Esophagus squamous epithelium (tissue), 5 donors: Measurements from ENCODE around the gene TMEM164. TPM values are rescaled to one million over a fixed set of nuclear protein-coding genes. Genes with fewer than 3 reads are reported as not detected.

Source experiments
- DNase-seq: peaks from one replicate; lab custom pipeline; 2025; lab: John Stamatoyannopoulos, UW
- H3K27ac ChIP-seq, 4 donors: fragments of 200-600 bp; sonication (generic); one replicate each; pipeline ENCODE4 v1.5.1; 2016 to 2019; ENCODE audit warnings: mild to moderate bottlenecking in 1 of 4
- H3K27me3 ChIP-seq, 4 donors: fragments of 200-600 bp; sonication (generic); 1 replicate in 3 of 4; 2 replicates in 1 of 4; pipeline versions ENCODE4 v1.5.1 to v1.6.0; 2017 to 2021; ENCODE audit warnings: antibody characterized with exemption in 1 of 4
- H3K36me3 ChIP-seq, 3 donors: fragments of 200-600 bp; sonication (generic); one replicate each; pipeline ENCODE4 v1.5.1; 2016 to 2019
- H3K4me1 ChIP-seq, 3 donors: fragments of 200-600 bp; sonication (generic); one replicate each; pipeline ENCODE4 v1.5.1; 2017 to 2019
- H3K4me3 ChIP-seq, 4 donors: fragments of 200-600 bp; sonication (generic); 1 replicate in 3 of 4; 2 replicates in 1 of 4; pipeline ENCODE4 v1.5.1; 2016 to 2019; ENCODE audit warnings: mild to moderate bottlenecking in 2 of 4, moderate library complexity in 1 of 4
- H3K9me3 ChIP-seq, 3 donors: fragments of 200-600 bp; sonication (generic); one replicate each; pipeline ENCODE4 v1.5.1; 2016 to 2019
- POLR2A ChIP-seq, 4 donors: fragments of 450-650 bp; IDR thresholded peaks; one replicate each; pipeline ENCODE4 v1.6.1; 2017; ENCODE audit warnings: antibody characterized with exemption in 4 of 4, mild to moderate bottlenecking in 4 of 4, moderate library complexity in 3 of 4
- WGBS, 2 donors: methylation state at CpG; one replicate each; pipeline ENCODE4 v1.1.5; 2018; 5-methylcytosine and 5-hydroxymethylcytosine counted together
- intact Hi-C: fragments of 100-400 bp; cut with DNase I; formaldehyde crosslinking; loops from one replicate; pipeline ENCODE4 v1.15.0; 2022
- total RNA-seq, 4 donors: library from RNA; depleted of rRNA; stranded (reverse); fragments of >200 nt; gene quantifications; one replicate each; pipeline ENCODE4 v1.1.0, GENCODE V29; 2016
- TF ChIP-seq, protein P1 (sequence below), 6 experiments: fragments of 450-650 bp in 4 of 6; fragments of 200-600 bp in 2 of 6; sonication (generic) in 2 of 6; IDR thresholded peaks; one replicate each; pipeline ENCODE4 v1.5.1; 2016 to 2019; ENCODE audit warnings: antibody characterized with exemption in 6 of 6, mild to moderate bottlenecking in 4 of 6, moderate library complexity in 4 of 6
- donor health status: DM: yes; HTN: yes; CAD: no.

The TMEM164 gene
- total RNA-seq, 4 donors from 2014 or later: 18.5 to 27.3 (median 23.6) TPM

DNA sequence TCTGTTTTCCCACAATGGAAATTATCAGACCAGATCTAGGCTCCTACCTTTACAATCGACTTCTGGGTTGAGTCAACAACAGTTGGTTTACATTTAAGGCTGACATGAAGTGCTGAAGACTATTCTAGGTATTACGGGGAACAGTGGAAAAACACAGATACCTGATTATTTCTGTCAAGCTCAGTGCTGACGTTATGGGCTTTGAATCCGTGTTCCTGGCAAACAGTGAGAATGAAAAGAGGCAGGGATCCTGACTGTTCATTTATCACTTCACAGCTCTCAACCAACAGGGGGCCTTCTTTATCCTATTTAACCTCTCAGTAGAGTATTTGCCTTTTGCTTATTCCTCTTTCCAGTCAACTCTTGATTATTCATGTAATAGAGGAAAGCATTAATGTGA is 43.1 kb downstream of the TMEM164 start:
- DNase-seq: no peak
- H3K36me3 ChIP-seq: no peaks in the 10 kb centered on the region
- H3K27me3 ChIP-seq: no peaks in the 10 kb centered on the region
- H3K9me3 ChIP-seq: no peaks in the 10 kb centered on the region
- no peak overlapping the region for H3K4me3 ChIP-seq
- H3K4me1 ChIP-seq: no peaks in the 10 kb centered on the region
- intact Hi-C loops: no loop called here
- TF ChIP-seq POLR2A (IDR thresholded peaks at IDR 0.05): no peak
- TF ChIP-seq, protein P1, sequence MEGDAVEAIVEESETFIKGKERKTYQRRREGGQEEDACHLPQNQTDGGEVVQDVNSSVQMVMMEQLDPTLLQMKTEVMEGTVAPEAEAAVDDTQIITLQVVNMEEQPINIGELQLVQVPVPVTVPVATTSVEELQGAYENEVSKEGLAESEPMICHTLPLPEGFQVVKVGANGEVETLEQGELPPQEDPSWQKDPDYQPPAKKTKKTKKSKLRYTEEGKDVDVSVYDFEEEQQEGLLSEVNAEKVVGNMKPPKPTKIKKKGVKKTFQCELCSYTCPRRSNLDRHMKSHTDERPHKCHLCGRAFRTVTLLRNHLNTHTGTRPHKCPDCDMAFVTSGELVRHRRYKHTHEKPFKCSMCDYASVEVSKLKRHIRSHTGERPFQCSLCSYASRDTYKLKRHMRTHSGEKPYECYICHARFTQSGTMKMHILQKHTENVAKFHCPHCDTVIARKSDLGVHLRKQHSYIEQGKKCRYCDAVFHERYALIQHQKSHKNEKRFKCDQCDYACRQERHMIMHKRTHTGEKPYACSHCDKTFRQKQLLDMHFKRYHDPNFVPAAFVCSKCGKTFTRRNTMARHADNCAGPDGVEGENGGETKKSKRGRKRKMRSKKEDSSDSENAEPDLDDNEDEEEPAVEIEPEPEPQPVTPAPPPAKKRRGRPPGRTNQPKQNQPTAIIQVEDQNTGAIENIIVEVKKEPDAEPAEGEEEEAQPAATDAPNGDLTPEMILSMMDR (IDR thresholded peaks at IDR 0.05): no peak
- no peak overlapping the region for H3K27ac ChIP-seq
- 58 to 69% methylated on average over 4 of the region's 4 CpGs for WGBS, 2 donors

DNA sequence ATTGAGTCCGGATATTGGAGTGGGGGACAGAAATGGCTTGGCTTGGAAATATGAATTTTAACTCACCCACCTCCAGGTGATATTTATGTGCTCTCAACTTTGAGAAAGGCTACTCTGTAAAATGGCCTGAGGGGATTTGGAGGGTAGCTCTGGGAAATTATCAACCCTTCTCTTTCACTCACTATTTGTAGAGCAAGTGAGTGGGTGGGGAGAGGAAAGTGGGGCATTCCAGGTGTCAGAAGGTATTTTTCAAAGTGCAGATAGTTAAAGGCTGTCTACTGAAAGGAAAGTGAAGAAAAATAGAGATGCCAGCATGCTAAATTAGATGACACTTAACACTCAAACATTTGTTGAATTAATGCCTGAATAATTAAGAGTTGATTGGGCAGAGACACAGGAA is 44.1 kb downstream of the TMEM164 start:
- Histone ChIP-seq H3K27me3 (no peaks in the 10 kb centered on the region), H3K36me3 (no peaks in the 10 kb centered on the region), H3K27ac (no peak overlapping the region), H3K4me3 (no peak overlapping the region), H3K4me1 (no peaks in the 10 kb centered on the region), H3K9me3 (no peaks in the 10 kb centered on the region)
- intact Hi-C loops: no loop called here
- TF ChIP-seq POLR2A (IDR thresholded peaks at IDR 0.05): no peak
- TF ChIP-seq, protein P1 (IDR thresholded peaks at IDR 0.05): no peak
- no peak for DNase-seq
- 75 to 100% methylated on average over 1 of the region's 1 CpG for WGBS, 2 donors

DNA sequence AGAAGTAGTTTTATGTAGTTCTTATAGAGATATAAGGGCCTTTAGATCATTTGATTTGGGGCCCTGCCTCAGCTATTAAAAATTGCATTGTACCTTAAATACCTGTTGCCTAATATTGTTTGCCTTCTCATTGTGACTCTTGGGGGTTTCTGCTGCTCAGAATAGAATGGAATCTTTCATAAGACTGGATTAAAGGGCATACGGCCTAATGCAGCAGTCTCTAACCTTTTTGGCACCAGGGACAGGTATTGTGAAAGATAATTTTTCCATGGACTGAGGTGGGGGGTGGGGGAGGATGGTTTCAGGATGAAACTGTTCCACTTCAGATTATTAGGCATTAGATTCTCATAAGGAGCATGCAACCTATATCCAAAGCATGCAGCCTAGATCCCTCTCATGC is 46.2 kb downstream of the TMEM164 start:
- no peak for DNase-seq
- WGBS, 2 donors: 38 to 60% methylated on average over 1 of the region's 1 CpG
- Histone ChIP-seq H3K4me1 (no peaks in the 10 kb centered on the region), H3K36me3 (peaks cover 0 to under 1% (median 0%) of the 10 kb centered on the region in 3 donors), H3K9me3 (no peaks in the 10 kb centered on the region), H3K27me3 (no peaks in the 10 kb centered on the region), H3K27ac (no peak overlapping the region), H3K4me3 (no peak overlapping the region)
- intact Hi-C loops: no loop called here
- TF ChIP-seq, protein P1 (IDR thresholded peaks at IDR 0.05): no peak
- no peak for TF ChIP-seq POLR2A (IDR thresholded peaks at IDR 0.05)

DNA sequence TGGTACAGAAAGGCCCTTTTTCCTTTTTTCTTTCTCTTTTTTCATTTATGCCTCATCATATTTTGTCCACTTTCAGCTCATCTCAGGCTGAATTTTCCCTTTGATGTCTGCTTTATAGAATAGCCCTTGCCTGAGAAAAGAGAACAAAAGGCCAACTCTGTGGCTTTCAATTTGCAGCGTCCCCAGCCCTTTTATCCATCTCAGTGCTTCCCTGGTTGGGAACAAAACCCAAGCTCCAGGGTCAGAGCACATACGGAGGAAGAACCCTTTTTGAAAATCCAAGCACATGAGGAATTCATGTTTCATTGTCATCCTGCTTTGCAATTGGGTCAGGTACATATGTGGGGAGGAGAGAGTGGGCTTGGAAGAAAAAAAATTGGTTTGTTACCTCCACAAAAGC is 47.5 kb downstream of the TMEM164 start:
- intact Hi-C loops: no loop called here
- peaks cover 0 to 8% (median 0%) of the 10 kb centered on the region in 3 donors for H3K36me3 ChIP-seq
- H3K4me3 ChIP-seq: no peak overlapping the region
- no peak for TF ChIP-seq POLR2A (IDR thresholded peaks at IDR 0.05)
- TF ChIP-seq, protein P1 (IDR thresholded peaks at IDR 0.05): no peak
- H3K4me1 ChIP-seq: no peaks in the 10 kb centered on the region
- no peak overlapping the region for H3K27ac ChIP-seq
- no peaks in the 10 kb centered on the region for H3K9me3 ChIP-seq
- 75 to 100% methylated on average over 1 of the region's 2 CpGs for WGBS, 2 donors
- no peaks in the 10 kb centered on the region for H3K27me3 ChIP-seq
- no peak for DNase-seq

DNA sequence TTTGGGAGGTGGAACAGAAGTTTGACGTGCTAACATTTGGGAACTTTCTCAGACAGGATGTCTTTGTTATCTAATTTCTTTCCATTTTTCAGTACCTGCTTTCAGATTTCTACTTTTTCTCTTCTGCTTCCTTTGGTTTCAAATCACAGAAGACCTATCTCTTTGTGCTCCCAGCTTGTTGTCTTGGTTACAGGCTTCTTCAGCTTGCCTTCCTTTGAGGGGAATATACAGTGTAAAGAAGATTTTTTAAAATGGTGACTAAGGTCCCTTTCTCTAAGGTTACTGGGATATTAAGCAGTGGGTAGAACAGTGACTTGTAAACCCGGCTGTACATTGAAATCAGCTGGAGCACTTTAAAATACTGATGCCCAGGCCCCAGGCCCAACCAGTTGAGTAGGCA is 48.0 kb downstream of the TMEM164 start:
- Histone ChIP-seq H3K4me1 (no peaks in the 10 kb centered on the region), H3K27me3 (no peaks in the 10 kb centered on the region), H3K36me3 (peaks cover 0 to 8% (median 0%) of the 10 kb centered on the region in 3 donors), H3K9me3 (no peaks in the 10 kb centered on the region), H3K27ac (no peak overlapping the region), H3K4me3 (no peak overlapping the region)
- intact Hi-C loops: no loop called here
- TF ChIP-seq, protein P1 (IDR thresholded peaks at IDR 0.05): no peak
- no peak for TF ChIP-seq POLR2A (IDR thresholded peaks at IDR 0.05)
- no peak for DNase-seq
- 78 to 92% methylated on average over 1 of the region's 2 CpGs for WGBS, 2 donors
